Measurements from ENCODE around the gene KLRC4.
"Not testable (repeated sequence)": the region's sequence is repeated elsewhere in the genome, so short reads cannot be mapped to it uniquely, and the experiment has no call there.

KLRC4 gene

GRCh38 chr12:10397296-10397695, 12.3 kb downstream of the KLRC4 start:
- no peak for DNase-seq (ENCODE audit: low spot score)

DNA sequence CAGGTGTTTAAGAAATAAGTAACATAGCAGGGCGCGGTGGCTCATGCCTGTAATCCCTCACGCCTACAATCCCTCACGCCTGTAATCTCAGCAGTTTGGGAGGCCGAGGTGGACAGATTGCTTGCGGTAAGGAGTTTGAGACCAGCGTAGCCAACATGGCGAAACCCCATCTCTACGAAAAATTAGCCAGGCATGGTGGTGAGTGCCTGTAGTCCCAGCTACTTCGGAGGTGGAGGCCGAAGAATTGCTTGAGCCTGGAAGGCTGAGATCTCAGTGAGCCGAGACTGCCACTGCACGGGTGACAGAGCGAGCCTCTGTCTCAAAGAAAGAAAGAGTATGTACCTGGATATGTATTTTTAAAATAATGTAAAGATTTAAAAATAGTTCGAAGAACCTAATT, 13.4 kb downstream of the KLRC4 start:
- DNase-seq (ENCODE audit: low spot score) = not testable (repeated sequence)

DNA sequence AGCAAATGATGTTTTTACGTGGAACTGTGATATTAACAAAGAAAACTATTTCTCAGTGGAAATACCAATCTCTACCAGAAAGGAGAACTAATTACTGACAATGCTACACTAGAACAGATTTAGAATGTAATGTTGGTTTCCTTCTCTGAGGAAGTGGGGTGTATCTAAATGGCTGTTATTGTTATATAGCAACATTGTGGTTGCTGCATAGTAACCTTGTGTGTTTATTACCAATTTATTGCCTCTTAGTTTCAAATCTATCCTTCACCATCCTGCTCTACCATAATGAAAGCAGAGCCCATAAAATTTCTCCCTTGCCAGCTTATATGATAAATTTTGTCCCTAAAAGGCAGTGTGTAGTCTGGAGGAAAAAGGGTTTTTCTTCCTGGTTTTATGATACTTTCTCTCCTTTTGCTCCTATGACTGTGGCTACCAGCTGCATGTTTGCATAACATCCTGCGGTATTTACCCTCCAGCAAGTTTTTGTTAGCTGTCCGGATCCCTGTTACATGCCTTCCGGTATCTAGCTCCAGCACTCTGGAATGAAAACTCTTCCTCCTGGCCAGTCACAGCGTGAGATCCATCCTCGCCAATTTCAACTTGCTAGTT, 14.1 kb downstream of the KLRC4 start:
- DNase-seq (ENCODE audit: low spot score) = no peak

GRCh38 chr12:10394531-10395152, 14.9 kb downstream of the KLRC4 start:
- DNase-seq (ENCODE audit: low spot score) = not testable (repeated sequence)

- no peak for DNase-seq (ENCODE audit: low spot score)
Measured at GRCh38 chr12:10393291-10393690, 16.3 kb downstream of the KLRC4 start.

DNA sequence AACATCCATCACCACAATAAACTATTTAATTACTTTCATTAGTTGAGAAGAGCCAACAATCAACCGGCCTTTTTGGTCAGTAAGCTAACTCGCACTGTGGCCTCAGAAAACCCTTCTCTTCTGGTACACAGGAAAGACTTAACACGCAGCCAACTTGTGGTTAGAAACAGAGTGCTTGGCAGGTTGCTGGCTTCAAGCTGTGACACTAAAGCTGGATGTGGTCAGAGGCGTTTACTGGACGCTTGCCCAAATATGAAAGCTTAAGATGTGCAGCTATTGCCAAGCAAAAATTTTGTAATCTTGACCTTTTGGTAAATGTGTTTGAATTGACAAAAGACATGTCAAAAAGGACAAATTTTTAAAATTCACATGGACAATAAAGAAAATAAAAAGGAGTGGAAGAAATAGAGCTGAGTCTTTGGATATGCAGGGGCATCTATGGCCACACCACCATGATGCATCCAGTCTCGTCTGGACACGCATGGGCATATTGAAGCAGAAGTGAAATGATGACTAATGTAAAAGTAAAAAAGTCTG, 17.1 kb downstream of the KLRC4 start:
- DNase-seq (ENCODE audit: low spot score) = no peak

GRCh38 chr12:10390991-10391390, 18.6 kb downstream of the KLRC4 start:
- not testable (repeated sequence) for DNase-seq (ENCODE audit: low spot score)

DNA sequence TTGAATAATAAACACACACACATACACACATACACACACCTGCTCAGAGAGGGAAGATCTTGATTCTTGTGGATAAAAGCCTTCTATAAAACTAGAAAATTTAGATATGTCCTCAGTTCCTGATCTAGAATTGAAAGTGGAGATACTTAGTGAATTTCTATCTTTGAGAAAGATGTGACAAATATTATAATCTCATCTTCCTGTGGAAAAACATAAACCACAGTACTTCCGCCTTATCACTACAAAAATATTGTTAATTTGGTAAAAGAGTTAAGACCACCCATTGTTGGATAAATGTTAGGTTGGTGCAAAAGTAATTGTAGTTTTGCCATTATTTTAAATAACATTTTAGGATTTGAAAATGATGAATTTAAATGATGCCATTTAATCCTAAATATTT, 19.7 kb downstream of the KLRC4 start, which contains the start of gene KLRK1:
KLRK1 (minus strand) TSS at position 138 of the 400 bp plus-strand sequence. CDS start 1,231 bp downstream, outside the sequence.
- DNase-seq (ENCODE audit: low spot score) = no peak

GRCh38 chr12:10388624-10389413, 20.7 kb downstream of the KLRC4 start:
- DNase-seq (ENCODE audit: low spot score) = no peak

DNA sequence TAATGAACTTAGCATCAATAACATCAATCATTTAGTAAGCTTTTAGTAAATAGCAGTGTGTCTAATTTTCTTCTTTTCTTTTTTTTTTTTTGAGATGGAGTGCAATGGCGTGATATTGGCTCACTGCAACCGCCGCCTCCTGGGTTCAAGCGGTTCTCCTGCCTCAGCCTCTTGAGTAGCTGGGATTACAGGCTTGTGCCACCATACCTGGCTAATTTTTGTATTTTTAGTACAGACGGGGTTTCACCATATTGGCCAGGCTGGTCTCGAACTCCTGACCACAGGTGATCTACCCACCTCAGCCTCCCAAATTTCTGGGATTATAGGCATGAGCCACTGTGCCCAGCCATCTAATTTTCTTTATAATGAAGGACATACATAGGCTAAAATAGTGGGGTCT, 22.1 kb downstream of the KLRC4 start:
- DNase-seq (ENCODE audit: low spot score) = not testable (repeated sequence)

DNA sequence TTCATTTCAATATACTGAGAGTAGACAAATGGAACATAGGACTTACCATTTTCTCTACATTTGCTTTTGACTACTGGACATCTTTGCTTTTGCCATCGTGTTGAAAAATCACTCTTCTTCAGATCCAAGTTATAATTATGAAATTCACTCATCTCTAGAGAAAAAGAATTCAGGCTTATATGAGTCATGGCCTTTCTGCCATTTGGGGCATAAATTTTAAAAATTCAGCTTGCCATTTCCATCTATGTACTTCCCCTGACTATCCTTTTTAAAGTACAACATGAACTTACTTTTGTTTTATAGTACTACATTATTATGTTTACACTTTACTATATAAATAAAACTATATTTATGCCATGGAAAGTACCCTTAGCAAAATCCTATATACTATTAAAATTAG, 22.7 kb downstream of the KLRC4 start:
- no peak for DNase-seq (ENCODE audit: low spot score)

GRCh38 chr12:10385166-10385613, 24.4 kb downstream of the KLRC4 start:
- DNase-seq (ENCODE audit: low spot score) = no peak

DNA sequence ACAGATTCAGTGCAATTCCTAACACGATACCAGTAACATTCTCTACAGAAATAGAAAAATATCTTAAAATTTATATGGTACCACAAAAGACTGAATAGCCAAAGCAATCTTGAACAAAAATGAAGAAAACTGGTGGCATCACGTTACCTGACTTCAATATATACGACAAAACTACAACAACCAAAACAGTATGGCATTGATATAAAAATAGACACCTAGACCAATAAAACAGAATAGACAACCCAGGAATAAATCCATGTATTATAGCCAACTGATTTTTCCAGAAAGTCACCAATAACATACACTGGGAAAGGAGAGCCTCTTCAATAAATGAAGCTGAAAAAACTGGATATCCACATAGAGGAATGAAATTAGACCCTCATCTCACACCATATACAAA, 25.4 kb downstream of the KLRC4 start:
- DNase-seq (ENCODE audit: low spot score) = no peak

DNA sequence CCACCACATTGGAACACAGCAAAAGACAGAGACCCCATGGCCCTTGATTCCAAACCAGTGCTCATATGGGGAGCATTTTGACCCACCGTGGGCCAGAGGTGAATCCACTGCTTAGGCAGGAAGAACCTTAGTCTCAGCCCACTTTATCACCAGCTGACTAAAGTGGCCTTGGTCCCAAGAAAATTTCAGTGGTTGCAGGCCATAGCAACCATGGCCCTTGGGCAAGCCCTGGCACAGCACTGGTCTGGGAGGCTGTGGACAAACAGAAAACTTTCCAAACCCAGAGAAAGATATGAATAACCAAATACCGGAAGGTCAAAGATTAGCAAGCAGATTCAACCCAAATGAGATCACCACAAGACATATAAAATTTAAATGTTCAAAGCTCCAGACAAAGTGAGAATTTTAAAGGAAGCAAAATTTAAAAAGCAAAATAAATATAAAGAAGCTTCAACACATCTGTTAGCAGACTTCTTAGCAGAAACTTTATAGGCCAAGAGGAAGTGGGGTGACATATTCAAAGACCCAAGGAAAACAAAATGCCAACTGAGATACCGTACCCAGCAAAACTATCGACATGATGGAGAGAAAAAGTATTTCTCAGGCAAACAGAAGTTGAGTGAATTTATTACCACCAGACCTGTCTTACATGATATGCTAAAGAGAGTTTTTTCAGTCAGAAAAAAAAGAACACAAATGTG, 27.5 kb downstream of the KLRC4 start:
- DNase-seq (ENCODE audit: low spot score) = no peak

DNA sequence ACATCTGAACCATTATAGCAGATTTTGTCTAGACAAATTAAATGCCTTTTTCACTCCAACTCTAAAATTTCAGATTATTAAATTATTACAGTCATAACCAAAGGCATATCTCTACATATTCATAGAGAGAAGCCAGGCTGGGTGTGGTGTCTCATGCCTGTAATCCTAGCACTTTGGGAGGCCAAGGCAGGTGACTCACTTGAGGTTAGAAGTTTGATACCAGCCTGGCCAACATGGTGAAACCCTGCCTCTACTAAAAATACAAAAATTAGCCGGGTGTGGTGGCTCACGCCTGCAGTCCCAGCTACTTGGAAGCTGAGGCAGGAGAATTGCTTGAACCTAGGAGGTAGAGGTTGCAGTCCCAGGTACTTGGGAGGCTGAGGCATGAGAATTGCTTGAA, 30.8 kb downstream of the KLRC4 start:
- not testable (repeated sequence) for DNase-seq (ENCODE audit: low spot score)

GRCh38 chr12:10374624-10375018, 34.9 kb downstream of the KLRC4 start:
- DNase-seq (ENCODE audit: low spot score) = no peak

DNA sequence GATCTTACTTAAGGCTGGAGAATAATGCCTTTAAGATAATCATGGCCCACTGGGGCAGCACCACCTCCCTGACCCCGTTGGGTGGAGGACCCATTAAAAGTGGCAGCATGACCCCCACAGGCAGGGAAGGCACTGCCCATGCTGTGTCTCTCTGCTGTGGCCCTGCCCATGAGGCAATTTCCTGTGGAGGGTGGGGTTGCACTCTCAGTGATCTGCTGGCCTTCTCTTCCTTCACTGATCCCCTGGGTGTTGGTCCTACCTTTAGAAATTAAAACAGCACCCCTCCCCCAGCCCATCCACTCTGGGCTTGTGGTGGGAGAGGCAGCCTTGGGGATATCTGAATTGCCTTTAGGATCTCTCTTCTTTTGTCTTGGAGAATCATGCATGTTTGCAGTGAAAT, 37.0 kb downstream of the KLRC4 start:
- DNase-seq (ENCODE audit: low spot score) = no peak

- DNase-seq (ENCODE audit: low spot score) = not testable (repeated sequence)
Measured at GRCh38 chr12:10371893-10372535, 37.5 kb downstream of the KLRC4 start.

DNA sequence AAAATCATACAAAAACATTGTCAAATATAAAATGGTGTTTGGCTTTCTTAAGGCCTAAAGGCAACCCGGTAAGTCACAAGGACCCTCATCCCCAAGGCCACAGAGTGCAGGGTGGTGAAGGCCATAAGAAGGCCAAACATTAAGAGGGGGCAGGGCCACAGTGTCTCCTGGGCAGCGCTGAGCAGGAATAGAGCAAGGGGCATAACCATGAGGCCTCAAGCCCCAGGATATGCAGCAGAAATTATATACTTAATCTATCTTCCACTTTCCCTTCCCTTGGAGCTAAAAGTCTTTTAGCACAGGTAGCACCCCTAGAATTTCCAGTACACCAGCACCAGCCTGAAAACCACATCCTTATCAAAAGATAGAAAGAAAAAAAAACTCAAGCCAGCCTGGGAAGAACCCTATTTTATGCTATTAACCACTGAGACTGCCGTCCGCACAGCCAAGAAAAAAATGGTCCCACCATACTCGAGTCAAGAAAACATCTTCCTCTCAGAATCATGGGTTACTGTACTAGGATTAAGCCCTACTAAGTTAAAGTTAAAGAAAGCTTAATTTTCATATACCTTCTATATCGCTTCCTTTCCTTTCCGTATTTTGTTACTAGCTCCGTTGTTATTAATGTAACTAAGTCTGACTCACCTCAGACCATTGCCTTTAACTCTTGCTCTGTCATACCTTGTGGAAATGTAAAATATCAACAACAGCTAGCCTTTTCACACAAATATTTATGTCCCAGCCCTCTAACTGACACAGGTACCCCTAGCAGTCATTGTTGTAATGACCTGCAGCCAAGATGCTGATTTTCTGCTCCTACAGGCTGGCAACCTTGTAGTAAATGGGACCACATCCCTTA, 39.8 kb downstream of the KLRC4 start:
- no peak for DNase-seq (ENCODE audit: low spot score)

Measured in hematopoietic multipotent progenitor cell treated with erythropoietin and hydrocortisone succinate and interleukin-3 and kit ligand, for 17 days (in vitro differentiated cells).